Tibial artery (tissue), 4 donors: ENCODE measurements around the gene MACF1.

Source experiments
- DNase-seq, 2 donors: peaks; one replicate each; pipeline ENCODE4 v3.0.0-alpha.2; 2019
- H3K27ac ChIP-seq, 2 donors: fragments of 200-600 bp; sonication (generic) in 1 of 2; 1 replicate in 1 of 2; 2 replicates in 1 of 2; pipeline ENCODE4 v1.5.1; 2018 to 2019; ENCODE audit warnings: mild to moderate bottlenecking in 1 of 2
- H3K27me3 ChIP-seq, 2 donors: fragments of 200-600 bp; sonication (generic) in 1 of 2; one replicate each; pipeline versions ENCODE4 v1.5.1 to v1.6.0; 2016 to 2019
- H3K36me3 ChIP-seq, 3 donors: fragments of 200-600 bp; sonication (generic) in 2 of 3; one replicate each; pipeline ENCODE4 v1.5.1; 2016 to 2019; ENCODE audit warnings: mild to moderate bottlenecking in 2 of 3
- H3K4me1 ChIP-seq, 4 donors: fragments of 200-600 bp; sonication (generic) in 2 of 4; 1 replicate in 3 of 4; 2 replicates in 1 of 4; pipeline ENCODE4 v1.5.1; 2016 to 2019
- H3K4me3 ChIP-seq, 2 donors: fragments of 200-600 bp; sonication (generic) in 1 of 2; 1 replicate in 1 of 2; 2 replicates in 1 of 2; pipeline ENCODE4 v1.5.1; 2018 to 2019; ENCODE audit warnings: mild to moderate bottlenecking in 2 of 2
- H3K9me3 ChIP-seq, 3 donors: fragments of 200-600 bp; sonication (generic) in 1 of 3; one replicate each; pipeline ENCODE4 v1.5.1; 2016 to 2019
- intact Hi-C: fragments of 100-400 bp; cut with DNase I; formaldehyde crosslinking; loops from one replicate; pipeline ENCODE4 v1.15.0; 2023; ENCODE audit warnings: low total_unique reads
- TF ChIP-seq, protein P1 (sequence below), 2 experiments: fragments of 200-600 bp in 1 of 2; fragments of 450-650 bp in 1 of 2; IDR thresholded peaks; one replicate each; pipeline ENCODE4 v1.5.1; 2017 to 2019; ENCODE audit warnings: antibody characterized with exemption in 2 of 2, mild to moderate bottlenecking in 1 of 2, moderate library complexity in 1 of 2

Gene MACF1

DNA sequence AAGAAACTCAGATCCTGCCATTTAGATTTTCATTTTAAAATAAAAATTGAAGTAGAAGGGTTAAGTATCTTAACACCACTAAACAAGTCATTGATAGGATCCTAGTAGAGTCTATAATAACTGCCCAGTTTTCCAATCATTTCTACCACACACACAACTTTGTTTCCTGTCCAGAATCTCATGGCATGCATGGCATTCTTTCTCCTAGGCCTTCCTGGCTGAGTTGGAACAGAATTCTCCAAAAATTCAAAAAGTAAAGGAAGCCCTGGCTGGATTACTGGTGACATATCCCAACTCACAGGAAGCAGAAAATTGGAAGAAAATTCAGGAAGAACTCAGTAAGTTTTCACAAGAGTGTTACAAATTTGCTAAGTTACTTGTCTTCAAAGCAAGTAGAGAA is 175.5 kb downstream of the MACF1 start:
- no peaks in the 10 kb centered on the region for H3K9me3 ChIP-seq
- intact Hi-C loops: no loop called here
- TF ChIP-seq, protein P1, sequence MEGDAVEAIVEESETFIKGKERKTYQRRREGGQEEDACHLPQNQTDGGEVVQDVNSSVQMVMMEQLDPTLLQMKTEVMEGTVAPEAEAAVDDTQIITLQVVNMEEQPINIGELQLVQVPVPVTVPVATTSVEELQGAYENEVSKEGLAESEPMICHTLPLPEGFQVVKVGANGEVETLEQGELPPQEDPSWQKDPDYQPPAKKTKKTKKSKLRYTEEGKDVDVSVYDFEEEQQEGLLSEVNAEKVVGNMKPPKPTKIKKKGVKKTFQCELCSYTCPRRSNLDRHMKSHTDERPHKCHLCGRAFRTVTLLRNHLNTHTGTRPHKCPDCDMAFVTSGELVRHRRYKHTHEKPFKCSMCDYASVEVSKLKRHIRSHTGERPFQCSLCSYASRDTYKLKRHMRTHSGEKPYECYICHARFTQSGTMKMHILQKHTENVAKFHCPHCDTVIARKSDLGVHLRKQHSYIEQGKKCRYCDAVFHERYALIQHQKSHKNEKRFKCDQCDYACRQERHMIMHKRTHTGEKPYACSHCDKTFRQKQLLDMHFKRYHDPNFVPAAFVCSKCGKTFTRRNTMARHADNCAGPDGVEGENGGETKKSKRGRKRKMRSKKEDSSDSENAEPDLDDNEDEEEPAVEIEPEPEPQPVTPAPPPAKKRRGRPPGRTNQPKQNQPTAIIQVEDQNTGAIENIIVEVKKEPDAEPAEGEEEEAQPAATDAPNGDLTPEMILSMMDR (IDR thresholded peaks at IDR 0.05): no peak
- H3K27me3 ChIP-seq: no peaks in the 10 kb centered on the region
- H3K27ac ChIP-seq: peak overlapping the region in 1 of 2 donors; percentile 12
- DNase-seq: no peak
- H3K4me1 ChIP-seq: peaks cover 0 to 26% (median under 1%) of the 10 kb centered on the region in 4 donors
- peaks cover 39 to 86% (median 64%) of the 10 kb centered on the region in 3 donors for H3K36me3 ChIP-seq
- no peak overlapping the region for H3K4me3 ChIP-seq

DNA sequence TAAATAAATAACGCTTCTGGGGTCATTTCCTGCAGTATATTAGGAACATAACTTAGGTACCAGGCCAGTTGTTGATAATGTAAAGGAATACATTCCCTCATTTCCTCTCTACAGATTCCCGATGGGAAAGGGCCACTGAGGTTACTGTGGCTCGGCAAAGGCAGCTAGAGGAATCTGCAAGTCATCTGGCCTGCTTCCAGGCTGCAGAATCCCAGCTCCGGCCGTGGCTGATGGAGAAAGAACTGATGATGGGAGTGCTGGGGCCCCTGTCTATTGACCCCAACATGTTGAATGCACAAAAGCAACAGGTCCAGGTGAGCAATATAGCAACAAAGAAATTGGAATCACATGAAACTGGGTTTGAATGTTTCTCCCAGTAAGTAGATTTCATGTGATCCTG is 177.3 kb downstream of the MACF1 start:
- Histone ChIP-seq H3K4me3 (no peak overlapping the region), H3K27me3 (no peaks in the 10 kb centered on the region), H3K9me3 (no peaks in the 10 kb centered on the region), H3K27ac (peak overlapping the region in 1 of 2 donors; percentile 53), H3K36me3 (peaks cover 55 to 86% (median 64%) of the 10 kb centered on the region in 3 donors), H3K4me1 (peaks cover 0 to 33% (median 2%) of the 10 kb centered on the region in 4 donors)
- TF ChIP-seq, protein P1 (IDR thresholded peaks at IDR 0.05): no peak
- DNase-seq: no peak
- intact Hi-C loops: no loop called here

DNA sequence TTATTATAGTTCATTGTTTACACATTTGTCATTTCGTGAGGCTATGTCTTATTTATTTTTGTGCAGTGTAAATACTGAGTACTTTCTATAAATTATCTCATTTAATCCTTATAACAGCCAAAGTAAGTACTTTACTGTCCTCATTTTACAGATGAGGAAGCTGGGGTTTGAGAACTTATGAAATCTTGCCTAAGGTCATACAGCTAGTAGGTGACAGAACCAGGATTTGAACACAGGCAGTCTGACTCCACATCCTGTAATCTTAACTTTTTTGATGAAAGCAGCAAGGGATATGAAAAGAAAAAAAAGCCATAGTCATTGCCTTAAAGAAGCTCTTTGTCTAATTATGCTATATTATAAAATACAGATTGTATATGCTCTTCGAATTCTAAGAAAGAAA is 179.8 kb downstream of the MACF1 start:
- Histone ChIP-seq H3K4me3 (no peak overlapping the region), H3K27ac (peak overlapping the region; percentile 10 to 68), H3K4me1 (peaks cover 0 to 57% (median 6%) of the 10 kb centered on the region in 4 donors), H3K27me3 (no peaks in the 10 kb centered on the region), H3K9me3 (no peaks in the 10 kb centered on the region), H3K36me3 (peaks cover 62 to 97% (median 66%) of the 10 kb centered on the region in 3 donors)
- no peak for DNase-seq
- TF ChIP-seq, protein P1 (IDR thresholded peaks at IDR 0.05): no peak
- intact Hi-C loops: no loop called here

DNA sequence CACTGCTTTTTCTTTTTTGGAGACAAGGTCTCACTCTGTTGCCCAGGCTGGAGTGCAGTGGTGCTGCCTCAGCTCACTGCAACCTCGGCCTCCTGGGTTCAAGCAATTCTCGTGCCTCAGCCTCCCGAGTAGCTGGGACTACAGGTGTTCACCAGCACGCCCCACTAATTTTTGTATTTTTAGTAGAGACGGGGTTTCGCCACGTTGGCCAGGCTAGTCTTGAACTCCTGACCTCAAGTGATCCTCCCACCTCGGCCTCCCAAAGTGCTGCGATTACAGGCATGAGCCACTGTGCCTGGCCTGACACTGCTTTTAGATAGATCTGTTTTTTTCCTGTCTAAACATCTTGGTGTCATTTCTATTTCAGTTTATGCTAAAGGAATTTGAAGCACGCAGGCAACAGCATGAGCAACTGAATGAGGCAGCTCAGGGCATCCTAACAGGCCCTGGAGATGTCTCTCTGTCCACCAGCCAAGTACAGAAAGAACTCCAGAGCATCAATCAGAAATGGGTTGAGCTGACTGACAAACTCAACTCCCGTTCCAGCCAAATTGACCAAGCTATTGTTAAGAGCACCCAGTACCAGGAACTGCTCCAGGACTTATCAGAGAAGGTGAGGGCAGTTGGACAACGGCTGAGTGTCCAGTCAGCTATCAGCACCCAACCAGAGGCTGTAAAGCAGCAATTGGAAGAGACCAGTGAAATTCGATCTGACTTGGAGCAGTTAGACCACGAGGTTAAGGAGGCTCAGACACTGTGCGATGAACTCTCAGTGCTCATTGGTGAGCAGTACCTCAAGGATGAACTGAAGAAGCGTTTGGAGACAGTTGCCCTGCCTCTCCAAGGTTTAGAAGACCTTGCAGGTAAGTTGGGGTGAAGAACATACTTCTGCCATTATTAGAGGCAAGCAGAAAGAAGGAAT is 180.8 kb downstream of the MACF1 start:
- Histone ChIP-seq H3K36me3 (peaks cover 53 to 87% (median 57%) of the 10 kb centered on the region in 3 donors), H3K4me1 (peaks cover 0 to 63% (median 10%) of the 10 kb centered on the region in 4 donors)

DNA sequence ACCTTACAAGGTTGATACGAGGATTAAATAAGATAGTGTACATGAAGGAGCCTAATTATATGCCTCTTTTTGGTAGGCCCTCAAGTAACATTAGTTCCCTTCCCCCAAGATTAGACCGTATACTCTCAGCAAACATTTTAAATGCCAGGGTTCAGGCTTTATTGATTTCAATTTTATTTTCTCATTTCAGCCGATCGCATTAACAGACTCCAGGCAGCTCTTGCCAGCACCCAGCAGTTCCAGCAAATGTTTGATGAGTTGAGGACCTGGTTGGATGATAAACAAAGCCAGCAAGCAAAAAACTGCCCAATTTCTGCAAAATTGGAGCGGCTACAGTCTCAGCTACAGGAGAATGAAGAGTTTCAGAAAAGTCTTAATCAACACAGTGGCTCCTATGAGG is 182.5 kb downstream of the MACF1 start:
- no peaks in the 10 kb centered on the region for H3K27me3 ChIP-seq
- H3K4me3 ChIP-seq: no peak overlapping the region
- H3K36me3 ChIP-seq: peaks cover 40 to 70% (median 48%) of the 10 kb centered on the region in 3 donors
- H3K27ac ChIP-seq: peak overlapping the region in 1 of 2 donors; percentile 66
- TF ChIP-seq, protein P1 (IDR thresholded peaks at IDR 0.05): no peak
- no peak for DNase-seq
- H3K9me3 ChIP-seq: no peaks in the 10 kb centered on the region
- intact Hi-C loops: loop anchor here (2.0 kb wide), 1 partner anchor 14 kb away; no protein-coding TSS in a partner anchor
- H3K4me1 ChIP-seq: peaks cover 0 to 70% (median 24%) of the 10 kb centered on the region in 4 donors

More for the DNA sequence above, 180.8 kb downstream of the MACF1 start:
- no peak overlapping the region for H3K4me3 ChIP-seq
- H3K27ac ChIP-seq: peak overlapping the region; percentile 10 to 68
- TF ChIP-seq, protein P1 (IDR thresholded peaks at IDR 0.05): no peak
- DNase-seq: no peak
- H3K27me3 ChIP-seq: no peaks in the 10 kb centered on the region
- intact Hi-C loops: no loop called here
- no peaks in the 10 kb centered on the region for H3K9me3 ChIP-seq
